Natural killer cell (primary cell): Measurements from ENCODE around the gene STK32C. TPM values are rescaled to one million over a fixed set of nuclear protein-coding genes. Genes with fewer than 3 reads are reported as not detected.
"Not testable (repeated sequence)": the region's sequence is repeated elsewhere in the genome, so short reads cannot be mapped to it uniquely, and the experiment has no call there.

Experiments used
- ATAC-seq, 3 donors: fragments of 150-1000 bp in 2 of 3; fragments of 200-7000 bp in 1 of 3; cut with Tn5 transposase; 1 replicate in 1 of 3; 2 replicates in 2 of 3; pipeline ENCODE4 v1.10.0; 2021; ENCODE audit warnings: mild to moderate bottlenecking in 2 of 3, moderate library complexity in 2 of 3
- DNase-seq, 2 donors: peaks; one replicate each; pipeline versions ENCODE4 v3.0.0 to v3.0.0-alpha.2; 2013 to 2021; ENCODE audit warnings: mixed read lengths in 1 of 2
- H3K27ac ChIP-seq: one replicate; pipeline ENCODE4 v1.5.1; 2013; ENCODE audit warnings: mild to moderate bottlenecking, low read length
- H3K27me3 ChIP-seq: one replicate; pipeline ENCODE4 v1.6.1; 2013; ENCODE audit warnings: low read length; ENCODE audit not compliant: control insufficient read depth, insufficient read depth
- H3K36me3 ChIP-seq: one replicate; pipeline ENCODE4 v1.6.1; 2013; ENCODE audit warnings: low read length; ENCODE audit not compliant: control insufficient read depth, insufficient read depth
- H3K4me1 ChIP-seq: one replicate; pipeline ENCODE4 v1.6.1; 2013; ENCODE audit warnings: low read length; ENCODE audit not compliant: control insufficient read depth, insufficient read depth
- H3K4me3 ChIP-seq: one replicate; pipeline ENCODE4 v1.5.1; 2013; ENCODE audit warnings: low read length
- H3K9me3 ChIP-seq: one replicate; pipeline ENCODE4 v1.6.1; 2013; ENCODE audit warnings: low read length; ENCODE audit not compliant: control insufficient read depth, insufficient read depth
- H3K27ac Mint-ChIP-seq, 2 donors: one replicate each; pipeline ENCODE4 v1.8.0; 2022; ENCODE audit warnings: mild to moderate bottlenecking in 2 of 2, mixed read lengths in 2 of 2, moderate library complexity in 1 of 2
- H3K27me3 Mint-ChIP-seq, 2 donors: one replicate each; pipeline ENCODE4 v1.8.0; 2022; ENCODE audit warnings: low read depth in 2 of 2, mixed read lengths in 2 of 2
- H3K36me3 Mint-ChIP-seq: one replicate; pipeline ENCODE4 v1.8.0; 2022; ENCODE audit warnings: mixed read lengths
- H3K4me1 Mint-ChIP-seq, 2 donors: one replicate each; pipeline ENCODE4 v1.8.0; 2022; ENCODE audit warnings: mixed read lengths in 2 of 2
- H3K4me3 Mint-ChIP-seq: one replicate; pipeline ENCODE4 v1.8.0; 2022; ENCODE audit warnings: mild to moderate bottlenecking, moderate library complexity, mixed read lengths
- H3K9me3 Mint-ChIP-seq, 2 donors: one replicate each; pipeline ENCODE4 v1.8.0; 2022; ENCODE audit warnings: mixed read lengths in 2 of 2
- WGBS: methylation state at CpG from one replicate; pipeline ENCODE4 v1.1.7; 2013; ENCODE audit warnings: missing lambda C conversion rate; ENCODE audit not compliant: insufficient coverage; 5-methylcytosine and 5-hydroxymethylcytosine counted together
- intact Hi-C: fragments of 100-400 bp; cut with micrococcal nuclease; formaldehyde crosslinking; loops from one replicate; pipeline ENCODE4 v1.14.2; 2022
- total RNA-seq, 4 donors: library from RNA; stranded (reverse); fragments of 120-200 nt in 1 of 4; gene quantifications; one replicate each; pipeline versions ENCODE4 v1.2.3 to v1.2.4, GENCODE V29; 2013 to 2022
- TF ChIP-seq, protein P1 (sequence below): fragments of 200-600 bp; IDR thresholded peaks from one replicate; pipeline ENCODE4 v1.8.0; 2022; ENCODE audit warnings: antibody characterized with exemption

STK32C gene
- total RNA-seq, 3 donors from 2014 or later (not counting 1 experiment from before 2014, with no cell fraction given), result 12.7 to 22.1 (median 17.9) TPM

DNA sequence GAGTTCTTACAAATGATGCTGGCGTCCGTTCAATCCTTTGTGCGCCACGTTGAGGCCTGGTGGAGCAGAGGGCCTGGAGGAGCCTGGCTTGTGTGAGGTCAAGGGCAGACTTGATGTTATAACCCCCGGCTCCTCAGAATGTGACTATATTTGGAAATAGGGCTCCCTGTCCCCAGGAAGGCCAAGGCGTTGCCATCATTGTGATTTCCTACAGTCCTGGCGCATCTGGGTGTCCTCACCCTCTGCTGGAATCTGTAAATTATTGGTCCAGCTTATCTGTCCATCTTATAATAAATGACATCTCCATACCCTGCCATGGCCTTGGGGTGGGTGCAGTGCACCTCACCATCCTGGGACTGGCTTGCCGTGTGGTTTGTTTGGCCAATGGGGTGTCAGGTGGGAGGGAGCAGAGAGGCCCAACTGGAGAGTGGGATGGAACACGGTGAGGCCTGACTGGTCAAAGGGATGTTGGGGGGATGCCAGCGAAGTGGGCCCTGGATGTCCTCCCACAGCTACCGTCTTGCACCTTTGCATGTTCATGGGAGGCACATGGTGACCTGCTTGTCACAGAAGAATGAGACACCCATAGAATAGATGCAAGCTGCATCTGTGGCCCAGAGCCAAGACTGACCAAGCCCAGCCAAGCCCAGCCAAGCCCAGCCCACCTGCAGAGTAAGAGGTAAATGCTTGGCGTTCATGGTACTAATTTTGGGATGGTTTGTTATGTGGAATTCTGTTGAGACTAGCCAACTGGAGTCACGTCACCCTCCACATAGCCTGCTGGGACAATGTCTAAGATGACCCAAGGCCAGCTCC, 13.1 kb upstream of the STK32C start:
- Histone ChIP-seq H3K4me1 (peaks cover 3% of the 10 kb centered on the region), H3K9me3 (no peaks in the 10 kb centered on the region), H3K27ac (no peak overlapping the region), H3K27me3 (no peaks in the 10 kb centered on the region), H3K4me3 (no peak overlapping the region), H3K36me3 (no peaks in the 10 kb centered on the region)
- no peak for ATAC-seq
- Mint-ChIP-seq H3K4me3 (no peak overlapping the region), H3K27me3 (no peaks in the 10 kb centered on the region), H3K9me3 (no peaks in the 10 kb centered on the region), H3K36me3 (no peaks in the 10 kb centered on the region), H3K27ac (no peak overlapping the region), H3K4me1 (peaks cover 0 to 15% of the 10 kb centered on the region in 2 donors)
- DNase-seq, result no peak
- intact Hi-C loops, result no loop called here
- TF ChIP-seq, protein P1, sequence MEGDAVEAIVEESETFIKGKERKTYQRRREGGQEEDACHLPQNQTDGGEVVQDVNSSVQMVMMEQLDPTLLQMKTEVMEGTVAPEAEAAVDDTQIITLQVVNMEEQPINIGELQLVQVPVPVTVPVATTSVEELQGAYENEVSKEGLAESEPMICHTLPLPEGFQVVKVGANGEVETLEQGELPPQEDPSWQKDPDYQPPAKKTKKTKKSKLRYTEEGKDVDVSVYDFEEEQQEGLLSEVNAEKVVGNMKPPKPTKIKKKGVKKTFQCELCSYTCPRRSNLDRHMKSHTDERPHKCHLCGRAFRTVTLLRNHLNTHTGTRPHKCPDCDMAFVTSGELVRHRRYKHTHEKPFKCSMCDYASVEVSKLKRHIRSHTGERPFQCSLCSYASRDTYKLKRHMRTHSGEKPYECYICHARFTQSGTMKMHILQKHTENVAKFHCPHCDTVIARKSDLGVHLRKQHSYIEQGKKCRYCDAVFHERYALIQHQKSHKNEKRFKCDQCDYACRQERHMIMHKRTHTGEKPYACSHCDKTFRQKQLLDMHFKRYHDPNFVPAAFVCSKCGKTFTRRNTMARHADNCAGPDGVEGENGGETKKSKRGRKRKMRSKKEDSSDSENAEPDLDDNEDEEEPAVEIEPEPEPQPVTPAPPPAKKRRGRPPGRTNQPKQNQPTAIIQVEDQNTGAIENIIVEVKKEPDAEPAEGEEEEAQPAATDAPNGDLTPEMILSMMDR, result no peak
- WGBS, result 94% methylated on average over 13 of the region's 13 CpGs

DNA sequence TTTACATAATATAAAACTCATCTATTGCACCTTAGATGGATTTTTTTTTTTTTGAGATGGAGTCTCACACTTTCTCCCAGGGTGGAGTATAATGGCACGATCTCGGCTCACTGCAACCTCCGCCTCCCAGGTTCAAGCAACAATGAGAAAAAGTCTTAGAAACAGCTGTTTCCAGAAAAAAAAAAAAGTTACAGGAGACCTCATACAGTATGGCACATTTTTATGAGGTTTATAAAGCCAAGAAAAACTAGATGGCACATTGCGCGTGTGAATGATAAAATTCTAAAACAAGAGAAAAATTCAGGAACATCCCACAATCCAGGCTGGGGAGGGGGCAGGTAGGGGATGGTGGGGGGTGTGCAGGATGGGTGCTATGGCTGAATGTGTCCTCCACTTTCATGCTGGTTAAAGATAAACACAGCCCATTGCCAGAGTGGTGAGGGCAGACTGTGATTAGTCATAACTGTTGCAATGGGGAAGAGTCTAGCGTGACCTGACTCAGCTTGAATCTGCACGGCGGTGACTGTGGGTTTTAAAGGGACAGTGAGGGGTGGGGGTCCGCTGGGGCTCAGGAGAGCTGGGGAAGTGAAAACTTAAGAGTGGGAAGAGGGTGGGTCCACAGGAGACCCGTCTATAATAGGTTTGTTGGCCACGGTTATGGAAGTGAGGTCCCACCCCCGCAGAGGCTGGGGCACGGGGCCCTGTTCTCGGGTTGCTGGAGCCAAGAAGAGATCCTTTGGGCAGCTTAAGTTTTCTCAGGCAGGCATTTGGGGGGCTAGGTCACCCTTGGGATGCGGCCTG, 12.3 kb upstream of the STK32C start:
- no peak overlapping the region for H3K27ac Mint-ChIP-seq

DNA sequence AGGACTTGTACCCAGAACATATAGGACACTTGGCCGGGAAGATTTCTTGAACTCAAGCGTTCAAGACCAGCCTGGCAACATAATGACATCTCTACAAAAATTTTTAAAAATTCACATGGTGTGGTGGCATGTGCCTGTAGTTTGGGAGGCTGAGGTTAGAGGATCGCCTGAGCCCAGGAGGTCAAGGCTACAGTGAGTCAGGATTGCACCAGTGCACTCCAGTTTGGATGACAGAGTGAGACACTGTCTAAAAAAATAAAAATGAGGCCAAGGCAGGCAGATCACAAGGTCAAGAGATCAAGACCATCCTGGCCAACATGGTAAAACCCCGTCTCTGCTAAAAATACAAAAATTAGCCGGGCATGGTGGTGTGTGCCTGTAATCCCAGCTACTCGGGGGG, 9.7 kb upstream of the STK32C start:
- ATAC-seq, H3K27me3 ChIP-seq, DNase-seq, H3K9me3 Mint-ChIP-seq, H3K27ac ChIP-seq, H3K36me3 Mint-ChIP-seq, H3K4me1 Mint-ChIP-seq, H3K9me3 ChIP-seq, H3K4me3 Mint-ChIP-seq, H3K4me3 ChIP-seq, H3K4me1 ChIP-seq, H3K27me3 Mint-ChIP-seq, intact Hi-C loops, H3K27ac Mint-ChIP-seq, H3K36me3 ChIP-seq: not testable (repeated sequence)
- WGBS, result 95% methylated on average over 4 of the region's 6 CpGs

More for the DNA sequence above, 12.3 kb upstream of the STK32C start:
- Histone ChIP-seq H3K27me3 (no peaks in the 10 kb centered on the region), H3K9me3 (no peaks in the 10 kb centered on the region), H3K36me3 (no peaks in the 10 kb centered on the region), H3K27ac (no peak overlapping the region), H3K4me3 (no peak overlapping the region), H3K4me1 (peaks cover 3% of the 10 kb centered on the region)
- intact Hi-C loops, result no loop called here
- DNase-seq (no peak), ATAC-seq (peak; percentile 44 to 60 (median 49))
- Mint-ChIP-seq H3K4me1 (peaks cover 0 to 15% of the 10 kb centered on the region in 2 donors), H3K4me3 (no peak overlapping the region), H3K36me3 (no peaks in the 10 kb centered on the region), H3K27me3 (no peaks in the 10 kb centered on the region), H3K9me3 (no peaks in the 10 kb centered on the region)
- TF ChIP-seq, protein P1, result no peak
- 58% methylated on average over 15 of the region's 15 CpGs for WGBS

DNA sequence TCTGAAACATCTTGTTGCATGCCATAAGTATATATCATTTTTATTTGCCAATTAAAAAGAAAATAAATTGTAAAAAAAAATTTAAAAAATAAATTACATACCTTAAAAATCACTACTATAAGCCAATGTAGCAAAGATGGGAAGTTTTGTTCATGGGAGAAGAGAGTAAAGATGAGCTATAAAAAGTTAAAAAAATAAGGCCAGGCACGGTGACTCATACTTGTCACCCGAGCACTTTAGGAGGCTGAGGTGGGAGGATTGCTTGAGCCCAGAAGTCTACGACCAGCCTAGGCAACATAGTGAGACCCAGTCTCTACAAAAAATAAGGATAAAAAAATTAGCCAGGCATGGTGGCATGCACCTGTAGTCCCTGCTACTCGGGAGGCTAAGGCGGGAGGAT, 8.4 kb upstream of the STK32C start:
- 83% methylated on average over 5 of the region's 5 CpGs for WGBS
- Histone ChIP-seq H3K9me3 (no peaks in the 10 kb centered on the region), H3K27ac (no peak overlapping the region), H3K36me3 (no peaks in the 10 kb centered on the region), H3K27me3 (no peaks in the 10 kb centered on the region), H3K4me1 (peaks cover 3% of the 10 kb centered on the region), H3K4me3 (no peak overlapping the region)
- intact Hi-C loops, result no loop called here
- peaks cover 0 to 3% of the 10 kb centered on the region in 2 donors for H3K9me3 Mint-ChIP-seq
- H3K27me3 Mint-ChIP-seq, result peaks cover 0 to 7% of the 10 kb centered on the region in 2 donors
- ATAC-seq (no peak), DNase-seq (no peak)
- no peak overlapping the region for H3K4me3 Mint-ChIP-seq
- no peak overlapping the region for H3K27ac Mint-ChIP-seq
- H3K4me1 Mint-ChIP-seq, result peaks cover 0 to 6% of the 10 kb centered on the region in 2 donors
- TF ChIP-seq, protein P1, result no peak
- no peaks in the 10 kb centered on the region for H3K36me3 Mint-ChIP-seq

DNA sequence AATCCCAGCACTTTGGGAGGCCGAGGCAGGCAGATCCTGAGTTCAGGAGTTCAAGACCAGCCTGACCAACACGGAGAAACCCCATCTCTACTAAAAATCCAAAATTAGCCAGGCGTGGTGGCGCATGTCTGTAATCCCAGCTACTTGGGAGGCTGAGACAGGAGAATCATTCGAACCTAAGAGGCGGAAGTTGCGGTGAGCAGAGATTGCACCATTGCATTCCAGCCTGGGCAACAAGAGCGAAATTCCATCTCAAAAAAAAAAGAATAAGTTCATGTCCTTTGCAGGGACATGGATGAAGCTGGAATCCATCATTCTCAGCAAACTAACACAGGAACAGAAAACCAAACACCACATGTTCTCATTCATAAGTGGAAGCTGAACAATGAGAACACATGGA, 7.1 kb upstream of the STK32C start:
- not testable (repeated sequence) for H3K4me1 Mint-ChIP-seq

More for the DNA sequence above, 7.1 kb upstream of the STK32C start:
- H3K4me3 ChIP-seq, H3K36me3 Mint-ChIP-seq, ATAC-seq, H3K4me1 ChIP-seq, H3K4me3 Mint-ChIP-seq, H3K27me3 ChIP-seq, H3K27me3 Mint-ChIP-seq, H3K27ac ChIP-seq, H3K36me3 ChIP-seq, DNase-seq, H3K9me3 ChIP-seq, H3K27ac Mint-ChIP-seq, H3K9me3 Mint-ChIP-seq, intact Hi-C loops: not testable (repeated sequence)
- 96% methylated on average over 8 of the region's 8 CpGs for WGBS
